Endothelial cell (in vitro differentiated cells): ENCODE measurements around the gene LRRC49. TPM values are rescaled to one million over a fixed set of nuclear protein-coding genes. Genes with fewer than 3 reads are reported as not detected.

Source experiments
- DNase-seq: peaks from one replicate; pipeline ENCODE4 v3.0.0; 2021; ENCODE audit warnings: low spot score
- H3K27ac Mint-ChIP-seq: one replicate; pipeline ENCODE4 v1.8.0; 2021; ENCODE audit warnings: mixed read lengths, inconsistent platforms; ENCODE audit not compliant: unreplicated experiment
- H3K27me3 Mint-ChIP-seq: one replicate; pipeline ENCODE4 v1.8.0; 2021; ENCODE audit warnings: mild to moderate bottlenecking, moderate library complexity, mixed read lengths, inconsistent platforms; ENCODE audit not compliant: unreplicated experiment
- H3K36me3 Mint-ChIP-seq: one replicate; pipeline ENCODE4 v1.8.0; 2021; ENCODE audit warnings: mild to moderate bottlenecking, low read depth, mixed read lengths, inconsistent platforms; ENCODE audit not compliant: unreplicated experiment
- H3K4me1 Mint-ChIP-seq: one replicate; pipeline ENCODE4 v1.8.0; 2021; ENCODE audit warnings: mild to moderate bottlenecking, mixed read lengths, inconsistent platforms; ENCODE audit not compliant: unreplicated experiment
- H3K4me3 Mint-ChIP-seq: one replicate; pipeline ENCODE4 v1.8.0; 2021; ENCODE audit warnings: mild to moderate bottlenecking, mixed read lengths, inconsistent platforms; ENCODE audit not compliant: unreplicated experiment
- H3K9me3 Mint-ChIP-seq: one replicate; pipeline ENCODE4 v1.8.0; 2021; ENCODE audit warnings: mixed read lengths, inconsistent platforms; ENCODE audit not compliant: unreplicated experiment
- CTCF ChIP-seq: fragments of 200-600 bp; sonication (generic); IDR thresholded peaks from one replicate; pipeline ENCODE4 v1.5.0; 2021; ENCODE audit warnings: antibody characterized with exemption; ENCODE audit not compliant: unreplicated experiment
- total RNA-seq: library from RNA; stranded (reverse); fragmentation: NEBNext Ultra II Directional; extraction: Animal tissue kit (Norgen Biotek cat#: 25700); gene quantifications from one replicate; pipeline ENCODE4 v1.2.1, GENCODE V29; 2021; ENCODE audit not compliant: unreplicated experiment

The LRRC49 gene
- total RNA-seq, 1 donor from 2014 or later: 4.2 TPM

DNA sequence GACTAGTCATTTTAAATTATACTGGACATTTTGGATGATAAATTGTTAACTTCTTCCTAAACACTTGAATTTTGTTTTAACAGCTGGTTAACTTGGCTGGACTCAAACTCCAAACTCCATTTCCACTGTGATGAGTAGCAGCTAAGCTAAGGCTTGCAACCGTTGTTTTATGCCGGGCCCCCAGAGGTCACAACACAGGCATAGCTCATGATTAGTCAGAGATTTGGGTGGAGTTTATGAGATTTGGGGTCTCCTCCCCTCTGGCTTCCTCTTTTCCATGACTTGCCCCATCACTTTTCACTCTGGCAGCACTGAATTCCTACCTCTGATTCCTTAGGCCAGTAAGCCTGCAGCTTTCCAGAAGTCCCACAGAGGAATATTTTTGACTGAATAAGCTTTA is 13.2 kb upstream of the LRRC49 start:
- Mint-ChIP-seq H3K27me3 (no peaks in the 10 kb centered on the region), H3K36me3 (no peaks in the 10 kb centered on the region), H3K9me3 (no peaks in the 10 kb centered on the region), H3K27ac (no peak overlapping the region), H3K4me3 (no peak overlapping the region), H3K4me1 (no peaks in the 10 kb centered on the region)
- no peak for TF ChIP-seq CTCF
- DNase-seq: no peak

GRCh38 chr15:70880781-70881180 is 11.8 kb upstream of the LRRC49 start:
- Mint-ChIP-seq H3K4me3 (no peak overlapping the region), H3K9me3 (no peaks in the 10 kb centered on the region), H3K4me1 (no peaks in the 10 kb centered on the region), H3K27ac (no peak overlapping the region), H3K36me3 (no peaks in the 10 kb centered on the region), H3K27me3 (no peaks in the 10 kb centered on the region)
- DNase-seq: no peak
- TF ChIP-seq CTCF: no peak

DNA sequence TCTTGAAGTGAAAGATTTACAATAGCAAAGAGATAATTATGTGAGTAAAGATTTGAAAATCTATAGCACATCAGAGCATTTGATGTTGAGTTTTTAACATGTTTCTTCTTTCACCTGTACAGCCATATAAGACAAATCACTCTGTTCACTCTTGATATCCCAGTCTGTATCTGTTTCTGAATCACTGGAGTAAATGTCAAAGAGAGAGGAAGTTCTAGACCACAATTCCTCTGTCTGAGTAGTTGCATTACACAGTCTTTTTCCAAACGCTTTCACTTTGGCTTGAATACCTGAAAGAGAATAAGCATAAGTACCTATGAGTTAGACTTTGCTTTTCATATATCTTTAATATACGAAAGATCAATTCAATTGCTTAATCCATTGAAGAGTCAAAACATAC is 10.3 kb upstream of the LRRC49 start:
- H3K27me3 Mint-ChIP-seq: no peaks in the 10 kb centered on the region
- H3K4me1 Mint-ChIP-seq: no peaks in the 10 kb centered on the region

DNA sequence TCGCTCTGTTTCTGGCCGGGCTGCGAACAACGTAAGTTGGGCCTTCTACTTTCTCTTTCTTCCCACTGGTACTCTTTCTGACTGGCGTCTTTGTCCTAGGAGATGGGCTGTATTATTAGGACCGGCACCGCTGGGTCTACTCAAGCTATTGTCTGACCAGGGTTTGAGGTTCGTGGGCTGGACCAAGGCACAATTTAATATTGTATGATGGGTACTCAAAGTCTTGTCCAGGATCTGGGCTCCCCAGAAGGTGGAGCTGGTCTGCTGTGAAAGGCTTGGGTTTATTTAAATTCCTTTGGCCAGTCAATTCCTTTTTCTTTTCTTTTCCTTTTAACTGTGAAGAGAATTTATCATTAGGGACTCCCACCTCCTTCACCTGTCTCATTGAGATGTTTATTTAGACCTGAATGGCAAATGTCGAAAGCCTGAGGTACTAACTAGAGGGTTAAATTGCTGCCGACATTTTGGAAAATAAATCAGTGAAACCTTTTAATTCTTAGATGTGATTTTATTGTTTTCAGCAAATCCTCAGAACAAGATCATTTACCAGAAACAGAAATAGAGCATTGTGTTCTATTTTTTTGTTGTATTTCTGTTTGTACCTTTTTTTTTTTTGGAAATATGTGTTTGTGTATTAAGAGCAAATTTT is 410 bp downstream of the LRRC49 start:
- Mint-ChIP-seq H3K4me3 (peak overlapping the region; percentile 98), H3K9me3 (no peaks in the 10 kb centered on the region), H3K4me1 (peaks cover 11% of the 10 kb centered on the region), H3K36me3 (peaks cover 4% of the 10 kb centered on the region), H3K27ac (peak overlapping the region; percentile 97), H3K27me3 (peaks cover 7% of the 10 kb centered on the region)
- TF ChIP-seq CTCF: no peak
- DNase-seq: peak; percentile 10

More for the DNA sequence above, 10.3 kb upstream of the LRRC49 start:
- Mint-ChIP-seq H3K36me3 (no peaks in the 10 kb centered on the region), H3K4me3 (no peak overlapping the region), H3K9me3 (no peaks in the 10 kb centered on the region), H3K27ac (no peak overlapping the region)
- no peak for TF ChIP-seq CTCF
- DNase-seq: no peak

DNA sequence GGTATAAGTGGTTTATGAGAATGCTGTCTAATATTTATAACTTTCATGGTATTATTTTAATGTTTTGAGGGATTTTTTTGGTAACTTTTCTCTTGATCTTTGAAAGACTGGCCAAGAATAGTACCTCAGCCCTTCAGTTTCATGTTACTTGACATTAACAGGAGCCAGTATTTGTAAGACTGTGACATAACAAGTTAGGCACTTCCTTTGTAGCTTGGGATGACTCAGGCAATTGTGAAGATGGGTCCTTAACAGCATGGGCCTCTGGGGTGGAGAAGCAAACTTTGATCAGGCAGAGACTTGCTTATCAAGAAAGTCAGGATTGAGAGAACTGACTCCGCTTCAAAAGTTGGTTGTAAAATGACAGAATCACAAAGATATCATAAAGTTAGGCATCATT is 9.5 kb downstream of the LRRC49 start:
- H3K4me3 Mint-ChIP-seq: no peak overlapping the region
- TF ChIP-seq CTCF: no peak
- H3K27ac Mint-ChIP-seq: no peak overlapping the region
- DNase-seq: no peak
- H3K27me3 Mint-ChIP-seq: no peaks in the 10 kb centered on the region
- H3K4me1 Mint-ChIP-seq: no peaks in the 10 kb centered on the region
- no peaks in the 10 kb centered on the region for H3K9me3 Mint-ChIP-seq
- no peaks in the 10 kb centered on the region for H3K36me3 Mint-ChIP-seq
